H1 (cell line): ENCODE measurements around the gene PINK1. TPM values are rescaled to one million over a fixed set of nuclear protein-coding genes. Genes with fewer than 3 reads are reported as not detected.

Experiments
- CTCF ChIA-PET: fragments of 300-600 bp; sonication (Branson Sonifier 250); formaldehyde crosslinking; loops from one replicate; lab custom pipeline; 2021; ENCODE audit not compliant: partially characterized antibody; lab: Charles Lee
- POLR2A ChIA-PET: fragments of 300-600 bp; sonication (Branson Sonifier 250); formaldehyde crosslinking; loops from one replicate; lab custom pipeline; 2021; ENCODE audit warnings: inconsistent platforms; ENCODE audit not compliant: partially characterized antibody; lab: Charles Lee
- DNase-seq, 2 experiments: peaks; one replicate each; pipeline versions ENCODE4 v3.0.0 to v3.0.0-alpha.2; 2010 to 2022; ENCODE audit warnings: low spot score in 2 of 2, low read depth in 1 of 2, mixed read lengths in 1 of 2
- FAIRE-seq: peaks from 2 replicates; lab custom pipeline; 2011; peaks lifted over from hg19 to GRCh38; lab: Jason Lieb, UNC
- H2AFZ ChIP-seq: 2 replicates; pipeline ENCODE4 v1.8.1; 2012; ENCODE audit warnings: low read length, inconsistent platforms
- H2AK5ac ChIP-seq: 2 replicates; pipeline ENCODE4 v1.6.1; 2013; ENCODE audit warnings: low read depth, low read length
- H2BK120ac ChIP-seq: replicated peaks from 2 replicates; pipeline ENCODE3; 2013; ENCODE audit warnings: low read depth, low read length, inconsistent platforms
- H2BK12ac ChIP-seq: 2 replicates; pipeline ENCODE4 v1.6.1; 2013; ENCODE audit warnings: low read depth, low read length
- H2BK15ac ChIP-seq: 2 replicates; pipeline ENCODE4 v1.6.1; 2013; ENCODE audit warnings: low read length
- H2BK20ac ChIP-seq: 2 replicates; pipeline ENCODE4 v1.6.1; 2013; ENCODE audit warnings: low read length
- H2BK5ac ChIP-seq: 2 replicates; pipeline ENCODE4 v1.6.1; 2013; ENCODE audit warnings: low read depth, low read length
- H3K14ac ChIP-seq: 2 replicates; pipeline ENCODE4 v1.6.1; 2013; ENCODE audit warnings: inconsistent platforms; ENCODE audit not compliant: insufficient read length
- H3K18ac ChIP-seq: 2 replicates; pipeline ENCODE4 v1.6.1; 2013; ENCODE audit warnings: low read length; ENCODE audit errors: extremely low read depth
- H3K23ac ChIP-seq: 2 replicates; pipeline ENCODE4 v1.6.1; 2013; ENCODE audit warnings: inconsistent platforms; ENCODE audit not compliant: insufficient read length
- H3K23me2 ChIP-seq: 2 replicates; pipeline ENCODE4 v1.6.1; 2013; ENCODE audit warnings: low read depth, low read length
- H3K27ac ChIP-seq: 2 replicates; pipeline ENCODE4 v1.6.1; 2011; ENCODE audit warnings: low read depth, low read length, inconsistent platforms
- H3K27me3 ChIP-seq, 4 experiments: replicated peaks in 1 of 4; 1 replicate in 1 of 4; 2 replicates in 3 of 4; pipeline versions ENCODE4 v1.6.1 to v1.8.1; 2011 to 2013; ENCODE audit warnings: low read length in 3 of 4, mild to moderate bottlenecking in 3 of 4, inconsistent platforms in 2 of 4, mixed read lengths in 2 of 4, moderate library complexity in 1 of 4; ENCODE audit not compliant: control insufficient read depth in 3 of 4, insufficient read depth in 3 of 4; ENCODE audit errors: extremely low read depth in 1 of 4
- H3K36me3 ChIP-seq, 4 experiments: 2 replicates each; pipeline versions ENCODE4 v1.6.1 to v1.8.1; 2011 to 2013; ENCODE audit warnings: mild to moderate bottlenecking in 4 of 4, low read length in 3 of 4, moderate library complexity in 2 of 4, control low read depth in 1 of 4, inconsistent platforms in 1 of 4; ENCODE audit not compliant: insufficient read depth in 4 of 4, control insufficient read depth in 2 of 4
- H3K4ac ChIP-seq: replicated peaks from 2 replicates; pipeline ENCODE3; 2013; ENCODE audit warnings: low read length, low read depth, mixed read lengths, inconsistent platforms; ENCODE audit not compliant: insufficient read length
- H3K4me1 ChIP-seq, 4 experiments: replicated peaks in 1 of 4; 1 replicate in 1 of 4; 2 replicates in 3 of 4; pipeline versions ENCODE4 v1.6.1 to v1.8.1; 2011 to 2013; ENCODE audit warnings: low read length in 3 of 4, inconsistent platforms in 2 of 4, mixed read lengths in 1 of 4; ENCODE audit not compliant: insufficient read depth in 4 of 4, control insufficient read depth in 3 of 4
- H3K4me2 ChIP-seq, 2 experiments: 2 replicates each; pipeline versions ENCODE4 v1.6.1 to v1.8.1; 2011 to 2013; ENCODE audit warnings: low read depth in 2 of 2, low read length in 2 of 2, control low read depth in 1 of 2, inconsistent platforms in 1 of 2, mild to moderate bottlenecking in 1 of 2; ENCODE audit not compliant: insufficient read depth in 1 of 2
- H3K4me3 ChIP-seq, 4 experiments: fragments of 200-600, 300-600 bp in 1 of 4; sonication (generic), shearing (Covaris generic), sonication (Bioruptor Twin) in 1 of 4; 2 replicates each; pipeline versions ENCODE4 v1.5.1 to v1.8.1; 2011 to 2016; ENCODE audit warnings: low read length in 4 of 4, low read depth in 3 of 4, control low read depth in 2 of 4, inconsistent platforms in 2 of 4, mild to moderate bottlenecking in 2 of 4, mixed read lengths in 1 of 4, moderate library complexity in 1 of 4; ENCODE audit not compliant: insufficient read depth in 2 of 4; ENCODE audit errors: extremely low read depth in 1 of 4
- H3K56ac ChIP-seq: replicated peaks from 2 replicates; pipeline ENCODE3; 2013; ENCODE audit warnings: low read depth, mild to moderate bottlenecking, mixed read lengths, low read length, inconsistent platforms; ENCODE audit not compliant: insufficient read length
- H3K79me1 ChIP-seq: 2 replicates; pipeline ENCODE4 v1.6.1; 2013; ENCODE audit warnings: low read depth, low read length, control low read depth
- H3K79me2 ChIP-seq, 2 experiments: 2 replicates each; pipeline versions ENCODE4 v1.6.1 to v1.8.1; 2012 to 2013; ENCODE audit warnings: low read length in 2 of 2, mild to moderate bottlenecking in 2 of 2, inconsistent platforms in 1 of 2; ENCODE audit not compliant: insufficient read depth in 2 of 2, control insufficient read depth in 1 of 2
- H3K9ac ChIP-seq, 4 experiments: replicated peaks in 1 of 4; 1 replicate in 1 of 4; 2 replicates in 3 of 4; pipeline versions ENCODE4 v1.6.1 to v1.8.1; 2011 to 2013; ENCODE audit warnings: low read depth in 3 of 4, low read length in 3 of 4, control low read depth in 2 of 4, mild to moderate bottlenecking in 2 of 4, moderate library complexity in 2 of 4, inconsistent platforms in 1 of 4; ENCODE audit errors: extremely low read depth in 1 of 4
- H3K9me3 ChIP-seq, 2 experiments: 2 replicates each; pipeline versions ENCODE4 v1.6.1 to v1.8.1; 2012 to 2013; ENCODE audit warnings: mild to moderate bottlenecking in 2 of 2, moderate library complexity in 2 of 2, control low read depth in 1 of 2, inconsistent platforms in 1 of 2, low read depth in 1 of 2, low read length in 1 of 2, mixed read lengths in 1 of 2; ENCODE audit not compliant: insufficient read depth in 2 of 2
- H4K20me1 ChIP-seq, 2 experiments: replicated peaks in 1 of 2; 2 replicates each; pipeline versions ENCODE3 to v1.8.1; 2011 to 2013; ENCODE audit warnings: inconsistent platforms in 2 of 2, low read length in 2 of 2, mild to moderate bottlenecking in 1 of 2; ENCODE audit not compliant: insufficient read depth in 2 of 2, control insufficient read depth in 1 of 2
- H4K5ac ChIP-seq: 2 replicates; pipeline ENCODE4 v1.6.1; 2013; ENCODE audit warnings: low read length, low read depth, mixed read lengths, inconsistent platforms; ENCODE audit not compliant: insufficient read length
- H4K8ac ChIP-seq: 2 replicates; pipeline ENCODE4 v1.8.0; 2013; ENCODE audit warnings: mild to moderate bottlenecking, moderate library complexity, low read length, inconsistent platforms; ENCODE audit not compliant: insufficient read depth; ENCODE audit errors: extremely low read depth
- H4K91ac ChIP-seq: replicated peaks from 2 replicates; pipeline ENCODE3; 2013; ENCODE audit warnings: low read length, mixed read lengths, inconsistent platforms; ENCODE audit not compliant: insufficient read length
- BRCA1 ChIP-seq: IDR thresholded peaks from 2 replicates; pipeline ENCODE4 v1.6.1; 2012; ENCODE audit warnings: low read depth, low read length, improper control_type of control experiment
- EP300 ChIP-seq, 2 experiments: IDR thresholded peaks; 1 replicate in 1 of 2; 2 replicates in 1 of 2; pipeline ENCODE4 v1.6.1; 2011 to 2012; ENCODE audit warnings: low read depth in 2 of 2, low read length in 2 of 2, mild to moderate bottlenecking in 2 of 2, borderline replicate concordance in 1 of 2, inconsistent platforms in 1 of 2, moderate library complexity in 1 of 2
- HDAC2 ChIP-seq, 2 experiments: fragments of 300-600 bp in 1 of 2; sonication (generic) in 1 of 2; IDR thresholded peaks; 2 replicates each; pipeline ENCODE4 v1.6.1; 2011 to 2012; ENCODE audit warnings: low read depth in 2 of 2, low read length in 2 of 2, mild to moderate bottlenecking in 2 of 2, moderate library complexity in 2 of 2, borderline replicate concordance in 1 of 2, inconsistent platforms in 1 of 2
- PHF8 ChIP-seq: fragments of 200-600 bp; sonication (generic); conservative IDR thresholded peaks from 2 replicates; pipeline ENCODE4 v1.7.1; 2012; ENCODE audit warnings: low read depth, mild to moderate bottlenecking, inconsistent platforms, low read length, moderate library complexity
- POLR2A ChIP-seq, 2 experiments: IDR thresholded peaks; 1 replicate in 1 of 2; 2 replicates in 1 of 2; pipeline ENCODE4 v1.6.1; 2011; ENCODE audit warnings: low read depth in 2 of 2, low read length in 2 of 2, mild to moderate bottlenecking in 2 of 2; ENCODE audit errors: control extremely low read depth in 1 of 2
- RAD21 ChIP-seq, 2 experiments: IDR thresholded peaks in 1 of 2; conservative IDR thresholded peaks in 1 of 2; 2 replicates each; pipeline ENCODE4 v1.6.1; 2011; ENCODE audit warnings: low read depth in 2 of 2, low read length in 2 of 2, improper control_type of control experiment in 1 of 2, inconsistent platforms in 1 of 2, mild to moderate bottlenecking in 1 of 2, moderate library complexity in 1 of 2
- SUZ12 ChIP-seq: fragments of 200-600 bp; sonication (generic); IDR thresholded peaks from 2 replicates; pipeline ENCODE4 v1.6.1; 2012; ENCODE audit warnings: mild to moderate bottlenecking, inconsistent platforms, low read length, moderate library complexity, mixed read lengths
- TEAD4 ChIP-seq: IDR thresholded peaks from 2 replicates; pipeline ENCODE4 v1.6.1; 2012; ENCODE audit warnings: low read depth, low read length, inconsistent platforms, mixed read lengths
- YY1 ChIP-seq: IDR thresholded peaks from 2 replicates; pipeline ENCODE4 v1.6.1; 2011; ENCODE audit warnings: low read depth, mild to moderate bottlenecking, low read length
- WGBS, 2 experiments: shearing (Covaris generic) in 1 of 2; methylation state at CpG; one replicate each; pipeline versions ENCODE4 v1.1.6 to v1.1.7; 2013 to 2015; ENCODE audit warnings: low lambda C conversion rate in 2 of 2, mixed read lengths in 2 of 2, inconsistent platforms in 1 of 2, low coverage in 1 of 2, missing lambda C conversion rate in 1 of 2; ENCODE audit not compliant: insufficient replicate concordance in 2 of 2, insufficient coverage in 1 of 2, insufficient read length in 1 of 2; ENCODE audit errors: extremely low coverage in 1 of 2, missing lambda C conversion rate in 1 of 2; 5-methylcytosine and 5-hydroxymethylcytosine counted together
- polyA plus RNA-seq, 7 experiments: library from polyadenylated mRNA; depleted of rRNA in 3 of 7; stranded (reverse) in 5 of 7; unstranded in 2 of 7; fragments of >200 nt in 5 of 7; fragments of 200-250 nt in 2 of 7; gene quantifications; 1 replicate in 5 of 7; 2 replicates in 1 of 7; 4 replicates in 1 of 7; pipeline versions ENCODE4 v1.2.1 to v1.2.3, GENCODE V29; 2011 to 2013; ENCODE audit warnings: missing spikeins in 2 of 7, mixed read lengths in 2 of 7
- total RNA-seq: library from RNA; stranded (reverse); fragmentation: NEBNext Ultra II Directional; extraction: Animal tissue kit (Norgen Biotek cat#: 25700); gene quantifications from 2 replicates; pipeline ENCODE4 v1.2.1, GENCODE V29; 2021
- TF ChIP-seq, protein P1 (sequence below): IDR thresholded peaks from 2 replicates; pipeline ENCODE4 v1.6.1; 2011; ENCODE audit warnings: low read depth, mild to moderate bottlenecking, low read length; ENCODE audit not compliant: insufficient read depth

The PINK1 gene
- total and polyA plus RNA-seq, 2 of the 8 experiments (the other 6 are each of a cell fraction or from before 2014, with no cell fraction given), result 16.1 to 19.3 TPM

- CTCF ChIA-PET, result interaction anchor here (1.5 to 2.4 kb wide), 2 partner anchors 13 to 16 kb away, joined by 5 to 13 read pairs; partner anchors contain the start of gene PINK1
- no peaks in the 10 kb centered on the region for H3K36me3 ChIP-seq
- no peak overlapping the region for H3K4me2 ChIP-seq
- TF ChIP-seq YY1, result no peak
- TF ChIP-seq PHF8, result no peak
- no peak for TF ChIP-seq SUZ12
- TF ChIP-seq HDAC2 (IDR thresholded peaks at IDR 0.05; ENCODE audit: borderline replicate concordance in 1 of 2, low read depth in 2 of 2, low read length in 2 of 2), result no peak
- TF ChIP-seq, protein P1, sequence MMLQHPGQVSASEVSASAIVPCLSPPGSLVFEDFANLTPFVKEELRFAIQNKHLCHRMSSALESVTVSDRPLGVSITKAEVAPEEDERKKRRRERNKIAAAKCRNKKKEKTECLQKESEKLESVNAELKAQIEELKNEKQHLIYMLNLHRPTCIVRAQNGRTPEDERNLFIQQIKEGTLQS, result no peak
- no peak for TF ChIP-seq EP300 (IDR thresholded peaks at IDR 0.05; ENCODE audit: borderline replicate concordance in 1 of 2, low read depth in 2 of 2, low read length in 2 of 2)
- no peak for TF ChIP-seq BRCA1
- no peak for TF ChIP-seq TEAD4
- no peak for TF ChIP-seq RAD21 (IDR thresholded peaks at IDR 0.05 in 1 of 2, conservative IDR thresholded peaks at IDR 0.05 in 1 of 2; ENCODE audit: low read depth in 2 of 2, low read length in 2 of 2)
- no peak for TF ChIP-seq POLR2A (IDR thresholded peaks at IDR 0.05; ENCODE audit: control extremely low read depth in 1 of 2, low read depth in 2 of 2, low read length in 2 of 2)
Measured at GRCh38 chr1:20616847-20617487, 16.3 kb upstream of the PINK1 start.

More at GRCh38 chr1:20616847-20617487, 16.3 kb upstream of the PINK1 start:
- H3K9me3 ChIP-seq, result no peaks in the 10 kb centered on the region
- H3K27me3 ChIP-seq, result no peaks in the 10 kb centered on the region
- peaks cover 0 to 5% (median under 1%) of the 10 kb centered on the region in 4 experiments; a peak in 3 of 7 replicates for H3K4me1 ChIP-seq
- POLR2A ChIA-PET, result interaction anchor here (0.8 kb wide), 1 partner anchor 10 kb away, joined by 3 read pairs; no protein-coding TSS in a partner anchor
- FAIRE-seq (no peak), DNase-seq (no peak)
- H2AFZ ChIP-seq, result no peak overlapping the region
- H3K79me1 ChIP-seq, result no peaks in the 10 kb centered on the region
- no peak overlapping the region for H4K91ac ChIP-seq
- no peak overlapping the region for H3K4me3 ChIP-seq
- no peak overlapping the region for H2BK120ac ChIP-seq
- H2BK12ac ChIP-seq, result no peak overlapping the region
- H3K14ac ChIP-seq, result no peak overlapping the region
- no peaks in the 10 kb centered on the region for H4K20me1 ChIP-seq
- no peak overlapping the region for H4K5ac ChIP-seq
- H2BK20ac ChIP-seq, result no peak overlapping the region
- H3K27ac ChIP-seq, result no peak overlapping the region
- no peak overlapping the region for H2BK5ac ChIP-seq
- WGBS, 2 experiments, result 82% methylated on average over 3 of the region's 3 CpGs; no CpG with 5 or more reads in 1 of the 2 experiments
- H3K23ac ChIP-seq, result no peak overlapping the region
- no peak overlapping the region for H3K18ac ChIP-seq
- H2AK5ac ChIP-seq, result no peak overlapping the region
- H4K8ac ChIP-seq, result no peak overlapping the region
- H3K56ac ChIP-seq, result no peak overlapping the region
- H3K23me2 ChIP-seq, result no peaks in the 10 kb centered on the region
- H3K79me2 ChIP-seq, result no peaks in the 10 kb centered on the region
- no peak overlapping the region for H3K9ac ChIP-seq
- H2BK15ac ChIP-seq, result no peak overlapping the region
- H3K4ac ChIP-seq, result no peak overlapping the region
